HG03135 (cell line): ENCODE measurements around the gene CARD19.

Experiments
- ATAC-seq: cut with Tn5 transposase; IDR thresholded peaks from one replicate; pipeline ENCODE4 v1.9.1; 2021; ENCODE audit warnings: mild to moderate bottlenecking, moderate library complexity; ENCODE audit not compliant: unreplicated experiment

Gene CARD19

DNA sequence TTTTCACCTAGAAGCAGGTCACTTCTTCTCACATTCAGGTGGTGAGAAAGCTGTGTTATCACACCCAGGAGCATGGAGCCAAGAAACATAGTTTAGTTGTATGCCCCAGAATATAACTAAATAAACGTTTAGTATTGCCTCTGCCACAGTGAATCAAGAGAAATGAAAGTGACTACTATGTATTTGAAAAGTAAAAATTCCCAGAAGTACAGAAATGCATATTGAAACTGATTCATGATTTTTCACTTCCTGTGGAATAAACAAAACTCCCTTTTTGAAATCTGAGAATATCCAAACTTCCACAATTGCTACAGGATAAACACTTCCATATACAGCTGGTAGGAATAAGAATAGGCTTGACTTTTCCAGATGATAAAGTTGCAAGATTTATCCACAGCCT is 53.3 kb downstream of the CARD19 start:
- ATAC-seq, result no peak

DNA sequence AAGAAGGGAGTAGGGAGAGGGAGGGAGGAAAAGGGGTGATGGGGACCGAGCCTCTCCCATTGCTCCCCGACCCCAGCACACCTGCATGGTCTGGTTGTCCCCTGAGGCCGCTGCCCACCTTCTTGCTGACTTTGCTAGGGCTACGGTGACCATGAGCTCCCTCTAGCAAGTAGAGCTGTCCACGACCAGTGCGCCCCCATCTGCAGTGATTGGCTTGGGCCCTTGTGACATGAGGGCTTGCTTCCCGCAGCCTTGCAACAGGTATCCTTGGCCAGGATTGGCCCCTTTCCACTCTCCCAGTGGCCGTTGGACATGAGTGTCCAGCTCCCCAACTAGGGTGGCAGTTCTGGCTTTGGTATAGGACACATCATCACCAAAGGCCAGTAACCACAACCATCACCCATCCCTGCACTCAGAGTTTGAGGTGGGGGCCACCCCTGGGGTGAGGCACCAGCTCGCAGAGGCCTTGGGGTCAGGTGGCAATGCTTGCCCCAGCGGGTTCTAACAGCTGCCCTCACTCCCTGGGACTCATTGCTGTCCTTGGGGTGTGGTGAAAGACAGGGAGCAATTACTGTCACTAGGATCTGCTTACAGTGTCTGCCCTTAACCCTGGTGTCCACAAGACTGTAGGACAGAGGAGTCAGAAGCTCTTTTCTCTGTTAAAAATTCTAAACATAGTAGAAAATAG is 55.2 kb downstream of the CARD19 start:
- ATAC-seq, result no peak

DNA sequence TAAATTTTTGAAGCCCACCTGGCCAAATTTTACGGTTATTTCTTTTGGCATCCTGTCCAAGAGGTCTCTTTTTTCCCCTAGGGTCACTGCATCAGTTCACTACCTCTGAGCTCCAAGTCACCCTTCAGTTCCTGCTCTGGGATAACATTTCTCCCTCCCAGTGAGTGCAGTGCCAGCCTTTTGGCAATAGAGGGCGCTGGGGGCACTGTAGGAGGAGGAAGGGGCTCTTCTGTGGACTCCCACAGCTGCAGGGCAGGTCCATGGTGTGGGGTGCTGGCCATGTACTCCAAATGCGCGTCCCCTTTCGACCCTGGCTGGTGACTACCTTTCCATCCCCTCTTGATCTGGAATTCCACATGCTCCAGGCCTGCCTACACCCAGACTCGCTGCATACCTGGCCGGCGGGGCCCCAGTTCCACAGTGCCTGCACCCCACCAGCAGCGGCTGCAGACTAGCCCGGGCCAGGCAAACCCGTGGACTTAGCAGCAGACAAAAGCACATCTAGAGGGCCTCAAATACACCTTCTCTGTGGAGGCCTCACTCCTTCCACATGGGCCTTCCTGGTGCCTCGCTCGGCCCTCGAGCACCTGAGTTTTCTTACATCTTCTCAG is 58.4 kb downstream of the CARD19 start:
- ATAC-seq, result no peak

DNA sequence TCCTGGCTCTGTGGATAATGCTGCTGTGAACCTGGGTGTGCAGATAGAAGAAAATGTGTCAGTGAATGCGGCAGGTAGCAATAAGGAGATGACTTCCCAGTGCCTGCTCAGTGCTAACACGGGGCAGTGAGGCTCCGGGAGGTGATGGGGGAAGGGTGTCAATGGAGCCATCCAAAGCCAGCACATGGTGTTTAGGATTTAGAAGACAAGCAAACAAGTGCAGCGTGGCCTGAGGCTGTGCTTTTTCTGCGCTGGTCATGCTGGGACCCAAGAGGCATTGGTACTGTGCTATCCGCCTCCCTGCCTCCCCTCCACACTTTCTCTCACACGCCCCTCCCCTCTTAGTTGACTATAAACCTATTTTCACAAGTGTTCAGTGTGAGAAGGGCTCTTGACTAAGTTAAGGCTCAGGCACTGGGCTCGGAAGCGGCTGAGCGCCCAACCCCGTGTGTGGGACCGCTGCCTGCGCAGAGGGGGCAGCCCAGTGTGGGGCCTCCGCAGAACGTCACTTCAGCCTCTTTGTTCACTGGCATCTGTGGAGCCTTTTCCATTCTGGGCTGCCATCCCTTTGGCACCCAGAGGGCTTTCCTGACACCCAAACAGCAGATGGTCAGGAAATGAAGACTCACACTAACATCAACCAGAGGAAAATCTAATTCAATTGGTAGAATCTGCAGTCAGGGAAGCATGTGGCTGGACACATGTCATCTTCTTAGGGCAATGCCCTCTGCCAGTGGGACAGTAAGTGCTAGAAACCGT is 59.9 kb downstream of the CARD19 start:
- ATAC-seq, result no peak

DNA sequence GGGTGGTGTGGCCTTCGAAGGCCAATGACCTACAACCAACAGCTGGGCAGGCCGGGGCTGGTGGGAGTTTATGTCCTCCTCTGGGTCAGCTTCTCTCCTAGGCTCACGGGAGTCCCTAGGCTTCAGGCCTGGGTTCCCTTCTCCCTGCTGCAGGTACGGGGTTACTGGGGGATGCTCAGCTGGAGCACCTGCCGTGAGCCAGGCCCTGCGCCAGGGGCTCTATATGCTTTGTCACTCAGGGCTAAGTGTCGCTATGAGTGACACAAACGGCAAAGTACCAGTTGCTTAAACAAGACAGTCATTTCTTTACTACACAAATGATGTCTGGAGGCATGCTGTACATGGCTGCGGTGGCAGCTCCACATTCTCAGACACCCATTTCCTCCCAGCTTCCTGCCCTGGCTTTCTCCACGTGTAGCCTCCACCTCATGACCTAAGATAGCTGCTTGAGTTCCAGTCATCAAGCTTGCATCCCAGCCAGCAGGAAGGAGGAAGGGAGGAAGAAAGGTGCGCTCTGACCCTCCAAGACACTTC is 60.5 kb downstream of the CARD19 start:
- peak; percentile 58 for ATAC-seq

DNA sequence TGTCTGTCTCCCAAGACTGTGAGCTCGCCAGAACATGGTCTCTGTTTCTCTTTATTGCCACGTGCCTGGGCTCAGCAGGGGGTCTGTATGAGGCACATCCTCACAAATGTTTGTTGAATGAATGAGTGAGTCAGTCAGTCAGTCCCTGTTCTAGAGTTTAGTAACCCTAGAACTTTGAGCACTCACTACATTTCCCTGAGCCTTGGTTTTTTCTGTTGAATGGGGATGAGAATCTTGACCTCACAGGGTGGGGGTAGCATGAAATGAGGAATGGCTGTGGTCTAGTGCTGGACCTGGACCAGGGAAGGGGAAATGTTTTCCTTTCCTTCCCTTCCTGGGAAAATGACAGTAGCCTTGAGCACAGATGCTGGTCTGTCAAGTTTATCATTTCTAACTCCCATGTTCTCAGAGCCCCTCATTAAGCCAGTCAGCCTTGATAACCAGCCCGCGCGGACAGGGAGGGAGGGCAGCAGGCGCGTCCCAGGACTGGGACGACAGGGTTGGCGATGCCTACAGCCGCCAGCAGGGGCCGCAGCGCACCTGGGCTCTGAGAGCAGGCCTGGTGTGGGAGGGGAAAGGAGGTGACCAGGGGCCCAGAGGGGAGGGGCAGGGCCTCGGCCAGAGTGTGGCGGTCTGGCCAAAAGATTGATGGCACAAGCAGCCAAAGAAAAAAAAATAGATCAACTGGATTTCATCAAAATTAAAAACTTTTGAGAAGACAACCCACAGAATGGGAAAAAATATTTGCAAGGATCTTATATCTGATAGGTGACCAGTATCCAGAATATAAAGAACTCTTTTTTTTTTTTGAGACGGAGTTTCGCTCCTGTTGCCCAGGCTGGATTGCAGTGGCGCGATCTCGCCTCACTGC is 63.8 kb downstream of the CARD19 start:
- ATAC-seq, result peak; percentile 75

DNA sequence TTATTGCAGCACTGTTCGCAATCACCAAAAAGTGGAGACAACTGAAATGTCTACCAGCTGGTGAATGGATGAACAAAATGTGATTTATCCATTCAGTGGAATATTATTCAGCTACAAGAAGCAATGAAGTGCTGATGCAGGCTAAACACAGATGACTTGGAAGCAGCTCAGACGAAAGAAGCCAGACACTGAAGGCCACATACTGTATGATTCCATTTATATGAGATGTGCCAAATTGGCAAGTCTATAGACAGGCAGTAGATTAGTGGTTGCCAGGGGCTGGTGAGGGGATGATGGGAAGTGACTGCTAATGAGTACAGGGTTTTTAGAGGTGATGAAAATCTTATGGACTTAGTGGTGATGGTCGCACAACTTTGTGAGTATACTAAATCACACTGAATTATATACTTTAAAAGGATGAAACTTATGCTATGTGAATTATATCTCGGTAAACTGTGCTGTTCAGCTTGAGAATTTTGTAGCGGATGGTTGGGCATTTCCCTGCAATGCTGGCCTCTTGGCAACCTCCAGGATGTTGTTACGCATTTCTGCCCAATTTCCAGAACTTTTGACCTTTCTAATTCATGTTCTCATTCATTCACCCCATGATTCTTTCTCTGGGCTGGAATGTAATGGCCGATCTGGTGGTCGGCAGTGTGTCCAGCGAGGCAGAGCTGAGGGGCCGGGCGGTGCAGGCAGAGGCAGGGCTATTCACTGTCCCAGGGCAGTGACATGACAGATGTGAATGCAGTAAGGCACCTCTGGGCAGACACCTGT is 66.0 kb downstream of the CARD19 start:
- ATAC-seq, result no peak
